CD1c-positive myeloid dendritic cell (primary cell): Measurements from ENCODE around the gene NXNL1.
"Not testable (repeated sequence)": the region's sequence is repeated elsewhere in the genome, so short reads cannot be mapped to it uniquely, and the experiment has no call there.

Source experiments
- DNase-seq: peaks from one replicate; pipeline ENCODE4 v3.0.0-alpha.2; 2016; ENCODE audit errors: extremely low spot score

The NXNL1 gene

GRCh38 chr19:17486545-17487240 is 26.0 kb upstream of the NXNL1 start:
- DNase-seq, result no peak

- no peak for DNase-seq
Measured at GRCh38 chr19:17484520-17485185, 23.9 kb upstream of the NXNL1 start.

- DNase-seq, result no peak
Measured at GRCh38 chr19:17483605-17484002, 22.9 kb upstream of the NXNL1 start.

GRCh38 chr19:17482877-17483604 is 22.3 kb upstream of the NXNL1 start:
- DNase-seq, result peak; percentile 16

DNA sequence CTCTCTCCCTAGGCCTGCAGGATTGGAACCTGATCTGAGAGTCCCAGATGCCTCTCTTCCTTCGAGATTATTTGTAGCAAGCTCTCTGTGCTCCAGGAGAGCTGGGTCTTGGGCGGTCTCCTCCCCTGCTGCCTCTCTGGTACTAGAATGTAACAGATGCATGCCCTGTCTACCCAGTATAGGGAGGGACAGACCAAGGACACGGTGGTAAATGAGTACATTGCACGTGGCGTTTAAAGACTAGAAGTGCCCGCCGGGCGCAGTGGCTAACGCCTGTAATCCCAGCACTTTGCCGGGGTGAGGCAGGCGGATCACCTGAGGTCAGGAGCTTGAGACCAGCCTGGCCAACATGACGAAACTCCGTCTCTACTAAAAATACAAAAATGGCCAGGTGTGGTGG is 21.3 kb upstream of the NXNL1 start:
- DNase-seq, result no peak

- no peak for DNase-seq
Measured at GRCh38 chr19:17479325-17479791, 18.6 kb upstream of the NXNL1 start.

GRCh38 chr19:17475541-17476115 is 14.9 kb upstream of the NXNL1 start:
- peak; percentile 68 for DNase-seq

DNA sequence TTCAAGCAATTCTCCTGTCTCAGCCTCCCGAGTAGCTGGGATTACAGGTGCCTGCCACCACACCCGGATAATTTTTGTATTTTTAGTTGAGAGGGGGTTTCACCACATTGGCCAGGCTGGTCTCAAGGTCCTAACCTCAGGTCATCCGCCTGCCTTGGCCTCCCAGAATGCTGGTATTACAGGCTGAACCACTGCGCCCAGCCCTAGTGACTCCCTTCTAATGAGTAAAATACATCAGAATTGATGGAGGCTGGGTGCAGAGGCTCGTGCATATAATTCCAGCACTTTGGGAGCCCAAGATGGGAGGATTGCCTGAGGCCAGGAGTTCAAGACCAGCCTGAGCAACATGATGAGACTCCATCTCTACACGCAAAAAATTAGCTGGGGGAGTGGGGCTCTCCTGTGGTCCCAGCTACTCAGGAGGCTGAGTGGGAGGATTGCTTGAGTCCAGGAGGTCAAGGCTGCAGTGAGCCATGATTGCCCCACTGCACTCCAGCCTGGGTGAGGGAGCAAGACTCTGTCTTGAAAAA is 14.3 kb upstream of the NXNL1 start:
- not testable (repeated sequence) for DNase-seq

GRCh38 chr19:17473041-17473440 is 12.3 kb upstream of the NXNL1 start:
- DNase-seq, result peak; percentile 82

GRCh38 chr19:17471410-17472125 is 10.8 kb upstream of the NXNL1 start:
- DNase-seq, result no peak

- peak; percentile 98 for DNase-seq
Measured at GRCh38 chr19:17470068-17470841, 9.5 kb upstream of the NXNL1 start, which contains the start of gene SLC27A1. TSS of gene SLC27A1 (plus strand) at chr19:17470524. CDS start at chr19:17470541, 17 bp downstream.

DNA sequence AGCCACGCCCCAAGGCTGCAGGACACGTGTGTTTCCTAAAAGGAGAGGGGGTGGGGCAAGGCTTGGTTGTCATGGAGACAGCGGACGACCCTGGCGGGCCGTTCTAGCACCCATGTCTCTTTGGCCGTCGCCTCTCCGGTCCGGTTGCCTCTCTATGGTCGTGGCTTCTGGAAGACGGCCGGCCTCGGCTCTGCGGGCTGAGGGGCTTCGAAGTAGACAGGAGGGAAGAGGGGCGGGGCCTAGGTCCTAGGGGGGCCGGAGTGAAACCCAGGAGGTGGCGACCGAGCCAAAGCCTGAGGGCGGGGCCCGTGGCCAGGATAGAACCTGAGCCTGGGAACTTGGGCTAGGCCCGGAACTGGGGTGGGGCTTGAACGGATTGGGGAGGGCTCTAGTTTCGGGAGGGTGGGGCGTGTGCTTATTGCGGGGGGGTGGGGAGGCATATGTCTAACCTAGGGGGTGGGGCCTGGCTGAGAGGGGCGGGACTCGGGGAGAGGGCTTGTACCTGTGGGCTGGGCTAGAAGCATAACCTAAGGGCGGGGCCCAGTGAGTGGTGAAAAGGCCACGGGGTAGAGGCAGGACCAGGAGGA is 8.8 kb upstream of the NXNL1 start:
- peak; percentile 93 for DNase-seq

DNA sequence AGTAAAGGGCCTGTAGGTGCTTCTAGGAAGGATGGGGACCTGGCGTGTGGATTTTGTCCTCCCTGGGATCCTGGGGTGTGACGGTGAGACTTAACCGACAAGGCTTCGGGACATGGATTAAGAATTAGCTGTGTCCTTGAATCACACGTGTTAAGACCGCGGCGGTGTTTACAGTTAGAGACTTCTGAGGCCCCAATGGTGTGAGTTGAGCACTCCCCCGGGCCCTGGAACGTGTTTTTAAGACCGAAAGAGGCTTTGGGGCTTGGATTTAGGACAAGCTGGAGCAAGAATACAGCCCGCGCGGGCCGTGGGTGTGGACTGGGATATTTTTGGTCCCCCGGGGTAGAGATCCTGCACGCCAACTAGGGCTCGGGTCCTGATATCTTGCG is 8.4 kb upstream of the NXNL1 start:
- no peak for DNase-seq

DNA sequence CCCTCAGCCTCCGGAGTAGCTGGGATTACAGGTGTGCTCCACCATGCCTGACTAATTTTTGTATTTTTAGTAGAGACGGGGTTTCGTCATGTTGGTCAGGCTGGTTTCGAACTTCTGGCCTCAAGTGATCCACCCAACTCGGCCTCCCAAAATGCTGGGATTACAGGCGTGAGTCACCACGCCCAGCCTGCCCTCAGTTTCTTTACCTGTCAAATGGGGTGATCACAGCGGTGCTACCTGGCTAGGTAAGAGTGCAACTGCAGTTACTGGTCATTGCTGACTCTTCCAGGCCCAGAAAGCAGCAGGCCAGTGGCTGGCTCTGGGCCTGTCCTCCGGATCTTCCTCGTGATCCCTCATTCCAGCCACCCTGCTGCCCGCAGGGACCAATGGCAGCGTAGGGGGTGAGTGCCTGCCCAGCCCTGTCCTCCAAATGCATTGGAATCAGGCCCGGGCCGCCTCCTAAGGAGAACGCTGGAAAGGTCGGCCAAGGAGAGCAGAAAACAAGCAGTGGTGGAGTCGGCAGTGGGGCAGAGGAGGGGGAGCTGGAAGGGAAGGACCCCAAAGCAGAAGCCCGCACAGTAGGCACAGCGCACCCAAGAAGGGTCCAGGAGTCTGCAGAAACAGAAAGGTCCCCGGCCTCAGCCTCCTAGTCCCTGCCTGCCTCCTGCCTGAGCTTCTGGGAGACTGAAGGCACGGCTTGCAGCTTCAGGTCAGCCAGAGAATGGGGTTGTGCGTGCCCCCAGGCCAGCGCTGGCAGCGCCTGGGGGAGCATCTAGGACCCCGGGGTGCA is 7.8 kb upstream of the NXNL1 start:
- no peak for DNase-seq

GRCh38 chr19:17467471-17468301 is 7.0 kb upstream of the NXNL1 start:
- no peak for DNase-seq

DNA sequence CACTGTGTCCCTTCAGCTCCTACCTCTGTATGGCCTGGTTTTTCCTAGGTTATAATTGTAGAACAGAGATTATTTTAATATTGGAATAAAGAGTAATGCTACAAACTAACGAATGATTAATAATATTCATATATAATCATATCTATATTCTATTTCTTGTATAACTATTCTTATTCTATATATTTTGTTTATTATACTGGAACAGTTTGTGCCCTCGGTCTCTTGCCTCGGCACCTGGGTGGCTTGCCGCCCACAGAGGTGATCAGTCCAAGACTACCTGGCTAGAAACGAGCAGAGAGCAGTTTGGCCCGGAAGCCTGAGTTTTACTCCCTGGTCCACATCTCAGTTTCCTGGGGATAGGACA is 5.7 kb upstream of the NXNL1 start:
- no peak for DNase-seq

DNA sequence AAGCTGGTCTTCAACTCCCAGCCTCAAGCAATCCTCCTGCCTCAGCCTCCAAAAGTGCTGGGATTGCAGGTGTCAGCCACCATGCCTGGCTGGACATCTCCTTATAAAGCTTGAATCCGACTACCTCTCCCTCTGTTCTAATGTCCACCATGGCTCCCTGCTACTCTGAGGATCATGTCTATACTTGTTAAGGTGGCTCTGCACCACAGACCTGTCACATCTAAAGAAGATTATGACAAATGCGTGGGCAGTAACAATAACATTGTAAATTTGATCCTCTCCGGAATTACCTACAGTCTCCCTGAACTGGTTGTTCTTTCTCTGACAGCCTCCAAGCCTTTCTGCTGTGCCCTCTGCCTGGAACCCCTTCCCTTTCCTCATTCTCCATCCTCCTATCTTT is 1.8 kb downstream of the NXNL1 start:
- no peak for DNase-seq

DNA sequence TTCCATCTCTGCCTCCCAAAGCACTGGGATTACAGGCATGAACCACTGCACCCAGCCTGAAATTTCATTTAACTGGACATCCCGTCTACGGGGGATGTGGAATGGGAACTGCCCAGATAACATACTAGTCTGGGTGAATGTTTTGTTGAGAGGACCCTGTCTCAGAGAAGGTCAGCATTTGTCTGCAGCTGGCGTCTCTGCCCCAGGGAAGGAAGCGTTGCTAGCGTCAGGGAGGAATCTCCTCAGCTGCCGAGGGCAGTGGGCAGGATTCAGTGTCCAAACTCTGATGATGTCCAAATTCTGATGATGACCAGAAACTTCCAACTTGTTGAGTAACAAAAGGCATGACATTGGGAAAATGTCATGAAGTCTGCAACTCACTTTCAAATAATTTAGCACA is 3.1 kb downstream of the NXNL1 start:
- no peak for DNase-seq

- DNase-seq, result no peak
Measured at GRCh38 chr19:17456127-17456526, 4.6 kb downstream of the NXNL1 start.
